HPDE6-E6E7 (cell line): Measurements from ENCODE around the gene MT3.
A peak's percentile ranks its signal among the peaks of the same experiment; 100 is the strongest.
"Not testable (repeated sequence)": the region's sequence is repeated elsewhere in the genome, so short reads cannot be mapped to it uniquely, and the experiment has no call there.

ENCODE experiments used
- DNase-seq: peaks from one replicate; pipeline ENCODE4 v3.0.0; 2011; ENCODE audit warnings: missing footprints; ENCODE audit errors: extremely low spot score

Gene MT3

DNA sequence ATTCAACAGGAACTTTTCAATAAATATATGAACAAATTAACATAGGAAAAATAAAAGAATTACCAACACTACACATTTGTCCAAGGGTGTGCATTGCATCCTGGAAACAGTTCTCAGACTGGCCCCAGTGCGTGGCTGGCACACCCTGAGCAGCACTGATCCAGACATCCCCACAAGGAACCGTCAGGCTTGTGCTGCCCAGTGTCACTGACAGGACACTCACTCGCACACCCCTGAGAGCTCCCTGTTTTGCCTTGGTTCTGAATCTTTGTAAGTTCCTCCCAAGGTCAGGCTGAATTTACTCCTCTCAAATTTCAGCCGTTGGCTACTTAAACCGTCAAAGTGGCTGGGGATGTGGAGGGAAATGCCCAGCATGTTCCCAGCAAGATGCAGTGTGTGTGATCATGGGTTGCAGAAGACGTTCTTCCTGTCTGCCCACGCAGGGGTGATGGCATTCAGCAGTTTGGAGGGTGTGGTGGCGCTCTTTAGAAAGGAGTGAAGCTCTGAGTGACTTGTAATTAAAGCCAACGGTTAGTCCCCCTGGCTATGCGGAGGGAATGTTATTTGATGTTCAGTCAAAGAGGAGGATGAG is 20.8 kb downstream of the MT3 start:
- DNase-seq: peak; percentile 49

DNA sequence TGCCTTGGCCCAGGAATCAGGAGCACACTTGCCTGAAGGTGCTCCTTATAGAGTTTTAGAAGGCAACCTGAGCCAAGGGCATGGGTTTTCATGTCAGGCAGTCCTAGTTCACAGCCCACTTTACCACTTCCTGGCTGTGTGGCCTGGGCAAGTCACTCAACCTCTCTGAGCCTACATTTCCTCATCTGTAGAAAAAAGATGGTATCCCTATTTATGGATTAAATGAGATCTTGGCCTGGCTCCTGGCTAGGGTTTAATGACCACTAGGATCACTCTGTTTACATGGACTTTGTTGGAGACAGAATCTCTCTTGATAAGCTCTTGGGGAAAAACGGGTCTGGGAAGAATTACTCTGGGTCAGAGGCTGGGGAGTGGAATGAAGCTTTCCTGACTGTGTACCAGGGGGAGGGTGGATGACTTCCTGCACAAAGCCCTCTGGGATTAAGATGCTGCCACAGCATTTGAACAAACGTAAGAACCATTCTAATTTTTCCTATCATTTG is 21.3 kb downstream of the MT3 start:
- DNase-seq: no peak

DNA sequence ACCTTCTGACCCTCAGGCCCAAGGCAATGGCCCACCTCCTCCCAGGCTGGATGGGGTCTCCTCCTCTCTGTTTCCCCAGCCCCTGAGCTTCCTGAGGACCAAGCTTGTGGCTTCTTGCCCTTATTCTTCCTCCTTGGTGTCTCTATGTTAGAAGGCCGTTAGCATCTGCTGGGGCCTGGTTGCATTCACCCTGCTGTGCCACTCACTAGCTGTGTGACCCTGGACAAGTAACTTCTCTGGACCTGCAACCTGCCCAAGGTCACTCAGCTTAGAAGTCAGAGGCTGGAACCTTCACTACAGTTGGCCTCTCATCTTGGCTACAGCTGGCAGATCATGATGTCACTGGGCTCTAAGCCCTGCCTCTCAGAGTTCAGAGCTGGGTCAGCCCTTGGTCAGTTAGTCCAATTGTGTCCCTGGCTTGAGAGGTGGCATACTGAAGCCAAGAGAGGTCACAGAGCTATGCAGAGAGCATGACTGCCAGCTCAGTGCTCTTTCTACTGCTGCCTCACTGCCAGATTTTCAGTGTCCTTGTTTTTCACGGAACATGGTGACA is 22.0 kb downstream of the MT3 start:
- no peak for DNase-seq

GRCh38 chr16:56613706-56614105 is 24.4 kb downstream of the MT3 start:
- DNase-seq: no peak

- peak; percentile 48 for DNase-seq
These were observed 25.2 kb downstream of the MT3 start for GRCh38 chr16:56614549-56614991.

- DNase-seq: no peak
These were observed 26.0 kb downstream of the MT3 start for GRCh38 chr16:56615353-56615752.

DNA sequence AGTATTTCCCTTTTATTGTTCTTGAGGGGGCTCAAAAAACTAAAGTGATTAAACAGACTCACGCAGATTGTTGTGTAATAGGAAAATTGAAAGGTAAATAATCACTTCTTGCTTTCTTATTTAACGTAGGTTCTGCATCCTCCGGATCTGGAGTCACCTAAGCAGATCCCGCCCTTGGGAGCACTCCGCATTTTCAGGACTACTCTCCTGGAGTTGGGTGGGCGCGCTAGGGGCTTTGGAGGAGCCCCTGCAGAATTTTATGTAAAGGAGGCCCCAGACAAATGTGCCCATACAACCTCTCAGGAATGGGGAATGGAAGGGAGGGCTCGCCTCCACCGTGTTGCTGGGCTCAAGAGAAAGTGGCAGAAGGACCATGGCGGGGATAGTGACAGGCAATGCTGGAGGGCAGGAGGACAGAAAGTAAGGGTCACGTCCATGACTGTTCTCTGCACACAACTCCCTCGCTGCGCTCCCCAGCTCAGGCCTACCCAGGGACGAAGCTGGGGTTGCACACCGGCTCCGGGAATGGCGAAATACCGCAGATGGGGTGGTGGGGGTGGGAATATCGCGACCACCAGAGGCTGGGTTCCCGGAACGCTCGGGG is 27.4 kb downstream of the MT3 start:
- DNase-seq: no peak

- DNase-seq: no peak
These were observed 28.1 kb downstream of the MT3 start for GRCh38 chr16:56617212-56618085.

GRCh38 chr16:56618138-56618537 is 28.8 kb downstream of the MT3 start:
- DNase-seq: no peak

GRCh38 chr16:56620339-56620897 is 31.1 kb downstream of the MT3 start:
- DNase-seq: no peak

- DNase-seq: not testable (repeated sequence)
These were observed 32.5 kb downstream of the MT3 start for GRCh38 chr16:56621665-56622445.

GRCh38 chr16:56623184-56623583 is 33.9 kb downstream of the MT3 start:
- DNase-seq: not testable (repeated sequence)

GRCh38 chr16:56623637-56624036 is 34.3 kb downstream of the MT3 start:
- DNase-seq: no peak

- peak; percentile 86 for DNase-seq
These were observed 36.0 kb downstream of the MT3 start, which contains the start of gene MT1E for GRCh38 chr16:56625140-56625942. Gene MT1E (plus strand): TSS chr16:56625781. CDS start chr16:56625852, 71 bp downstream.

DNA sequence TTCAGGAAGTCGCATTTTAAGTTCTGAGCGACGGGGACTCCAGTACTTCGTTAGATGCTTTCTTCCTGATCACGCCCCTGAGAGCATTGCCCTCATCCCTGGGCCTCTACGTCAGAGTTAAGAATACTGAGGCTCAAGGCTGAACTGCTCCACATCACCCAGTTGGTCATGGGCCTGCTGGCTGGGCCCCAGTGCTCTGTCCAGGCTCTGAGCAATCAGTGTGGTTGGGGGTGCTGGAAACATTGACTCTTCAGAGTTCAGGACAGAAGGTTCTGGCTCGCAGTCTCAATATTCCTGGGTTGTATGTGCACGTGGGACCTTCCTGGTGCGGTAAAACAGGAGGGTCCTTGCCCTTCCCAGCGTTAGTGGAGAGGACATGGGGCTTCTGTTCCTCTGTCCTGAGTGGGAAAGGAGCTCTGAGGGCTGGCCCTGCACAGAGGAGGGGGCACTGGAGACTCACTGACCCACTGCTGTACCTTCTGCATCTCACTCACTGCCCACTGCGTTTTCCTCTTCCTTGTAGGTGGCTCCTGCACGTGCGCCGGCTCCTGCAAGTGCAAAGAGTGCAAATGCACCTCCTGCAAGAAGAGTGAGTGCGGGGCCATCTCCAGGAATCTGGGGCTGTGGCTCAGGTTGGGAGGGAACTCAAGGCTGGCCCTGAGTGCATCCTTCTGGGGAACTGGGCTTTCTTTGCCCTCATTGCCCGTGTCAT is 36.8 kb downstream of the MT3 start:
- peak; percentile 32 for DNase-seq

DNA sequence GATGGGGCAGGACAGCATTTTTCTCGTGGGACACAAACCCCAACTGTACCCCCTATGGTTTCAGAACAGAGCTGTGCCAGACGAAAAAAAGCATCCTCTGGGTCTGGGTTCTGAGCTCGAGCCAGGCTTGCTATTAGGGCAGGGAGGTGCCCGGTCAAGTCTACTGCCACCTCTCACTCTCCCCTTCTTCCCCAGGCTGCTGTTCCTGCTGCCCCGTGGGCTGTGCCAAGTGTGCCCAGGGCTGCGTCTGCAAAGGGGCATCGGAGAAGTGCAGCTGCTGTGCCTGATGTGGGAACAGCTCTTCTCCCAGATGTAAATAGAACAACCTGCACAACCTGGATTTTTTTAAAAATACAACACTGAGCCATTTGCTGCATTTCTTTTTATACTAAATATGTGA is 37.4 kb downstream of the MT3 start:
- DNase-seq: no peak

- DNase-seq: no peak
These were observed 39.4 kb downstream of the MT3 start for GRCh38 chr16:56628486-56629350.

DNA sequence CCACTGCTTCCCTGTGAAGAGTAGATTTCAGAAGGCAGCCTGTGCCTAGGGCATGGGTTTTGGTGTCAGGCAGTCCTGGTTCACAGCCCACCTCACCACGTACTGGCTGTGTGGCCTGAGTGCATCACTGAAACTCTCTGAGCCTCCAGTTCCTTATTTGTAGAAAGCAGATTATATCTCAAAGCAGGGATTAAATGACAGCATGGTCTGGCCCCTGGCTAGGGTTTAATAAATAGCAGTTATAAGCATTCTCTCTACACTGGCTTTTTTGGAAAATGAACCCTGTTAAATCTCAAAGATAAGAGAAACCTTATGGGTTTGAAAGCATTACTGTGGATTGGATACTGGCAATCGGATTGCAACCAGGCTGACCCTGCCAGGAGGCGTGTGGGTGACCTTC is 40.2 kb downstream of the MT3 start:
- DNase-seq: no peak

DNA sequence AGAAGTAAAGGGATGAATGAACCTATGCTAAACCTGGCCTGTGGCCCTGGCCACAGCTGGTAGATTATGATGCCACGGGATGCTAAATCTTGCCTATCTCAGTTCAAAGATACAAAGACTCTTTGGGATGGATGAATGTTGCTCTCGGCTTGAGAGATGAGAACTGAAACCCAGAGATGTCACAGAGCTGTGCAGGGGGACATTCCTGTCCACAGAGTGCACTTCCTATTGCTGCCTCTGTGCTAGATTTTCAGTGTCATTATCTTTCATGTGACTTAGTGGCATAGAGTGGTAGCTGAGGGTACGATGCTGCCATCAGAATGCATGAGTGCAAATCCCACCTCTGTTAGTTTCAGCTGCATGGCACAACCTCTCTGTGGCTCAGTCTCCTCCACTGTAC is 40.8 kb downstream of the MT3 start:
- DNase-seq: no peak
